ENCODE measurements around the gene ADGRL2.

DNA sequence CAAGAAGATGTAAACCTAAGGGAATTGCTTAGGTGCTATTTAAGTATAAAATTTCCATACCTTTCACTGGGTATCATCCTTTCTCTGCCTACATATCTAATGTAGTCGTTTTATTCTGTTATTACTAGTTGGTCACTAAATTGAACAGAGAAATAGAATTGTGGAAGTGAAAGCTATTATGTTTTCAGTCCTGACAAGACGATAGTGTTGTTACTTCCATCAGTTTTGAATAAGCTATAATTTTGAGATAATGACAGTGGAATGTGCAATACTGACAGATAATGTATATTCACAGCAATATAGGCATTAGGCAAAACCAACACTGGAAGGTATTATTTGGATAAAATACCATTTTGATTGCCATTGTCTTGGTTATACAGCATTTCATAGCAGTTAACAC, 181.8 kb downstream of the ADGRL2 start:
- TF ChIP-seq, protein P1, sequence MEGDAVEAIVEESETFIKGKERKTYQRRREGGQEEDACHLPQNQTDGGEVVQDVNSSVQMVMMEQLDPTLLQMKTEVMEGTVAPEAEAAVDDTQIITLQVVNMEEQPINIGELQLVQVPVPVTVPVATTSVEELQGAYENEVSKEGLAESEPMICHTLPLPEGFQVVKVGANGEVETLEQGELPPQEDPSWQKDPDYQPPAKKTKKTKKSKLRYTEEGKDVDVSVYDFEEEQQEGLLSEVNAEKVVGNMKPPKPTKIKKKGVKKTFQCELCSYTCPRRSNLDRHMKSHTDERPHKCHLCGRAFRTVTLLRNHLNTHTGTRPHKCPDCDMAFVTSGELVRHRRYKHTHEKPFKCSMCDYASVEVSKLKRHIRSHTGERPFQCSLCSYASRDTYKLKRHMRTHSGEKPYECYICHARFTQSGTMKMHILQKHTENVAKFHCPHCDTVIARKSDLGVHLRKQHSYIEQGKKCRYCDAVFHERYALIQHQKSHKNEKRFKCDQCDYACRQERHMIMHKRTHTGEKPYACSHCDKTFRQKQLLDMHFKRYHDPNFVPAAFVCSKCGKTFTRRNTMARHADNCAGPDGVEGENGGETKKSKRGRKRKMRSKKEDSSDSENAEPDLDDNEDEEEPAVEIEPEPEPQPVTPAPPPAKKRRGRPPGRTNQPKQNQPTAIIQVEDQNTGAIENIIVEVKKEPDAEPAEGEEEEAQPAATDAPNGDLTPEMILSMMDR (IDR thresholded peaks at IDR 0.05): no peak
- no peak for TF ChIP-seq EP300 (IDR thresholded peaks at IDR 0.05)
- TF ChIP-seq POLR2A (IDR thresholded peaks at IDR 0.05; ENCODE audit: low read depth): no peak
- no peak for TF ChIP-seq POLR2AphosphoS5 (IDR thresholded peaks at IDR 0.05)

All from esophagus muscularis mucosa (tissue), 4 donors.